Measurements from ENCODE around the gene TGM1.
A peak's percentile ranks its signal among the peaks of the same experiment; 100 is the strongest.
"Not testable (repeated sequence)": the region's sequence is repeated elsewhere in the genome, so short reads cannot be mapped to it uniquely, and the experiment has no call there.

Gene TGM1

DNA sequence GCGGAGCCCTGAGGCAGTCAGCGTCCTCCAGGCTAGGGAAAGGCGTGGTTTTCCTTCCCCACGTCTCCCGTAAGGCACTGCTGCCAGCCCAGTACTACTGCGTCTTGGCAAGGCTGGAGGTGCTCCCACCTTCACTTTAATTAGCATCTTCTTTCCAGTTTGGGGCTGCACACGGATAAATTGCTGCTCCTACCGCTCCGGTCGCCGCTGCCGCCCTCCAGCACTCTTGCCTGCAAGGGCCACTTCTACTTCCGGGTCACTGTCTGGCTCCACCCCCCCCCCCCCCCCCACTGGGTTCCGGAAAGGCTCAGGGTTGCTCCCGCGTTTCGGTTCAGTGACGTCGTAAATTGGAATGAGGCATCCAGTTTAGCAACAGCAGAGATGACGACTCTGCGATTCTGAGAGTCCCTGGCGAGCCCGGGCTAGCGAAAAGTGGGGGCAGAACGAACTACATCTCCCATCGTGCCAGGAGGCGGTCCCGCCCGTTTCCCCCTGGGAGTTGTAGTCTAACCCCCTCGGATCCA, 30.8 kb downstream of the TGM1 start, which contains the start of gene NEDD8:
Gene NEDD8, minus strand, starts transcription at position 247 of the 524 bp plus-strand sequence. Its CDS starts 100 bp downstream, at position 147.
- peak; percentile 93 for DNase-seq

GRCh38 chr14:24231263-24232120, 31.5 kb downstream of the TGM1 start:
- peak in 1 of 2 experiments; percentile 55 for DNase-seq

DNA sequence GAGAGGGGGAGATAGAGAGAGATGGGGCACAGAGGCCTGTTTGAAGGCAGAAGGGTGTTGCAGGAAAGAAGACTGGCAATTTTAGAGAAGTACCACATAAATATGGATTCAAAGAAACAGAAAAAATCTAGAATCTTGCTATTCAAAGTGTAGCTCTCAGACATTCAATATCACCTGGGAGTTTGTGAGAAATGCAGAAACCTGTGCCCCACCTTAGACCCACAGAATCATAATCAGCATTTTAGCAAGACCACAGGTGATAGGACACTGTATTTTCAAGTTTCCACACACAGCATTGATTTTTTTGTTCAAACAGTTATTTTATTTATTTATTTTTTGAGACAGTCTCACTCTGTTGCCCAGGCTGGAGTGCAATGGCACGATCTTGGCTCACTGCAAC, 34.1 kb downstream of the TGM1 start:
- no peak for DNase-seq

DNA sequence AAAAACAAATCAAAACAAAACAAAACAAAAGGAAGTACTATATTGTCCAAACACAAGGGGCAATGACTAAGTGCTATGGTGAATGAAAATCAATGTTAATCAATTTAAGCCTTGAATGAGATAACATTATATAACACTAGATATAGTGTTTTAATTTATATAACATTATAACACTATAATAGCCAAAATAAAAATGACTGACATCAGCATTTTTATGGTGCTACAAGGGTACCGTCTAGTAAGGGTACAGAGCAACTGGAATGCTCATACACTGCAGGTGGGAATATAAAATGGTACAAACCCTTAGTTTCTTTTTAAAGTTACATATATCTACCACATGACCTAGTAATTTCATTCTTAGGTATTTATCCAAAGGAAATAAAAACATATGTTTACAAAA, 36.5 kb downstream of the TGM1 start:
- DNase-seq: no peak

- no peak for DNase-seq
Observed at GRCh38 chr14:24224618-24225071, 38.3 kb downstream of the TGM1 start.

- DNase-seq: not testable (repeated sequence)
Observed at GRCh38 chr14:24222987-24223386, 40.0 kb downstream of the TGM1 start.

DNA sequence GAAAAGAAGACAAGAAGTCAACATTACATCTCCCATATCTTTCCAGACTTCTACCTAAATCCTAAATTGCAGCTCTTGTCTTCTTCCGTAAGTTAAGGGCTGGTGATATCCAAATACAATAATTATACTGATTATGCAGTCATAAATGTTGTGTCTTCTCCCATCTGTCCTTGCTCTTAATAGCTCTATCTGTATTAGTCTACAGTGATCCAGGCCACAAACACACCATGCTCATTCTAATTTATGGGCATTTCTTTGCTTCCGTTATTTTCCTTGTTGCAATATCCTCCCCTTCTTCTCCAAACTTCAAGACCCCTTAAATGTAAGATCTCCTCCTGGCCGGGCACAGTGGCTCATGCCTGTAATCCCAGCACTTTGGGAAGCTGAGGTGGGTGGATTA, 43.5 kb downstream of the TGM1 start:
- no peak for DNase-seq

DNA sequence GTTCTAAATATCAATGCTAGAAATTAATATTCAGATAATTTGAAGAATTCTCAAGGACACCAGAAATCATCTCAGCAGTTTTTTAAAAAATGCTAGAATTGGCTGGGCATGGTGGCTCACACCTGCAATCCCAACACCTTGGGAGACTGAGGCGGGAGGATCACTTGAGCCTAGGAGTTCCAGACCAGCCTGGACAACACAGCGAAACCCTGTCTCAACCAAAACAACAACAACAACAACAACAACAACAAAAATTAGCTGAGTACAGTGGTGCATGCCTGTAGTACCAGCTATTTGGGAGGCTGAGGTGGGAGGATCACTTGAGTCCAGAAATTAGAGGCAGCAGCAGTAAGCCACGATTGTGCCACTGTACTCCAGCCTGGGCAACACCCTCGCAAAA, 43.9 kb downstream of the TGM1 start:
- no peak for DNase-seq

DNA sequence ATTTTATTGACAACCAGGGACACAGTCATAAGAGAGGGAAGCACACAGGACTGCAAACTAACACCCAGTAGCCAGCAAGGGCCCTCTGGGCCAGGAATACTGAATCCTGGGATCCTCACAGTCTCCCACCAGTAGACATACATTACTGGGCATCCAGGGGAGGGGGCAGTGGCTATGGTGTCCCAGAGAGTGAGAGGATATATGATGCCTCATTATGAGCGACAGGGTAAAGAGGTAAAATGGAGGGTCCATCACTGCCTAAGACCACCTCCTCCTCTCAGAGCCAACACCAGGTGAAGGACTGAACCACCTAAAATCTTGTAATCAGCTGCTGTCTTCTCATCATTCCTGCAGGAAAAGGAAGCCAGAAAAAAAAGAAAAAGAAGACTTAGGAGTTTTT, 46.1 kb downstream of the TGM1 start:
- DNase-seq: not testable (repeated sequence)

- no peak for DNase-seq
Observed at GRCh38 chr14:24216345-24216699, 46.7 kb downstream of the TGM1 start.

DNA sequence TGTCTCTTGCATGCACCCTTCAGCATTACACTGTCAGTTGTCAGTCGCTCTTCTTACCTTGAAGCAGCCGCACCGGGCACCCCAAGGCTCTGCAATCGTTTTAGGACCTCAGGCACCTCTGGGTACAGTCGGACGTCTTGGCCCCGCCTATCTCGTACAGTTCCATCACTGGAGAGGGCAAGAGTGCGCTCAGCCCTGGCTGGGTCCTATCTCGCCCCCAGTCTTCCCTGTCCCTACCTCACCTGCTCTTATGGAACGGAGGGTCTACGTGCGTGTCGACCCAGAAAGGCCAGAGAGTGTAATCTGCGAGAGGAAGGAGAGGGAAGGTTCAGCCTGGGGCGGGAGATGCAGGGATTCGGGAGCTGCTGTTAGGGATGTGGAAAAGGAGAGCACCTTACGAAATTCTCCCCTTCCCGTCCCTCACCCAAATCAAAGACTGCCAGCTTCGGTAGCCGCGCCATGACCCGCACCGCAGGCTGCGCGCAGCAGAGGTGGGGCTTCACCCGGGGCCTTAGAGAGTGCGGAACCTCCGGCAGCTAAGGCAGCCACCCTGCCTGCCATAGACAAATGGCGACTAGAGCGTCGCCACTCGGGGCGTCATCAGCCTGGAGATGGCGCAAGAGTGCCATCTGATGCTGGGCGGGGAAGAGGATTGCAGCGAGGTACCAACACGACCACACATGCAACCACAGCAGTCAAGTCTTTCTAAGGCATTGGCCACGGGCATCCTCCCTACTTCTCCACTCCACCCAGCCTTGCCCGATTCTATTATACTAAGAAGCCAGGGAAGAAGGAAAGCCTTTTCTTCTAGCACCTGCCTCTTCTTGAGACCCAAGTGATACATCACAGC, 47.3 kb downstream of the TGM1 start, which contains the start of gene MDP1:
Gene MDP1, minus strand, starts transcription at position 572 of the 850 bp plus-strand sequence. Its CDS starts 111 bp downstream, at position 461.
- DNase-seq: peak; percentile 85 to 89

DNA sequence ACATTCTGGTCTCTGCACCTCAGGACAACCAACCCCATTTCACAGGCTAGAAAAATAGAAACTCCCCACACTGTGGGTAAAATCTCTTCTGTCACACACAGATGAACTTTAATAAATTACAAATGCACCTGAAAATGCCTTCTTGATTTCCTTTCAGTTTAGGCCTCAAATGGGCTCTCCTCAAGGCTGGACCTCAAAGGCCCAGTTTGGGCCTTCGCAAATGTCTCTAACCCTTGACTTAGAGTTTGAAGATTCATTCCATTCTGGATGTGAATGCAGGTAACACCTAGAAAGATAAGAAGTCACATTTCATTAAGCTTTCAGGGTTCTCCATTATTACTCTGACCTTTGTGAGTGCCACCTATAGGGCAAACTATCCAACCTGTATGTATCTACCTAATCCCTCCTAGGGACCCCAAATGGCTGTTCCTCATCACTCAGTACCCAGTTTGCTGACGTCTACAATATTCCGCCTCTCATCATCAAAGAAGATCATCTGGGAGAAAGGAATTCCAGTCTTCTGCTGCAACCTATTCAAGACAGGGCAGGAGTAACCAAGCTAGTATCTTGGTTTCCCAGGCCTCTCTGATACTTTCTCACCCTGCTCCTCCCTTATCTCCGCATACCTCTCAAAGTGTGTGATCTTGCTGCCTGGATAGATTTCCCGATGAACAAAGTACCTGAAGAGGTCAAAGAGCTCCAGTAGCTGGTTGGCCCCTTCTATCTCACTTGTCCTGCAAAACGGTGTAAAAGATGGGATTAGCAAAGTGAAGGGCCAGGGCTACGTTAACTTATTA, 48.9 kb downstream of the TGM1 start:
- no peak for DNase-seq

GRCh38 chr14:24212924-24213865, 49.8 kb downstream of the TGM1 start, which contains the start of gene CHMP4A:
CHMP4A (minus strand) TSS chr14:24213488; CDS start chr14:24213439, 49 bp downstream.
- DNase-seq: peak; percentile 96 to 97

GRCh38 chr14:24211311-24211710, 51.7 kb downstream of the TGM1 start:
- no peak for DNase-seq

DNA sequence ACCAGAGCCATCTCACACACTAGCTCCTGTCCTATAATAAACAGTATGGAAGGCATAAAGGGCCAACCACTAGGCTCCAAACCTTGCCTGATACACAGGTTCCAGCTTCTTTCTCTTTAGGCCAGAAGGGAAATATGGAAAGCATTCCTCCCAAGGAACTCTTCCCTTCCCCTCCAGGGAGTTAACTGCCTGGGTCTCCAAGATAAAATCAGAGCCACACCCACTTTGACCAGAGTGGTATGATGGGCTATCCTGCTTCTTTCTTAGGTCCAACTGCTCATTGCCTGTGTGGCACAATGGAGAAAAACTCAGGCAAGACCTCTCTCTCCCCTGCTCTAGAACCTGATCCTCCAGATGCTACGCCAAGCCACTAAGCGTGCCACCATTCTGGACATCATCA, 55.4 kb downstream of the TGM1 start:
- no peak for DNase-seq

DNA sequence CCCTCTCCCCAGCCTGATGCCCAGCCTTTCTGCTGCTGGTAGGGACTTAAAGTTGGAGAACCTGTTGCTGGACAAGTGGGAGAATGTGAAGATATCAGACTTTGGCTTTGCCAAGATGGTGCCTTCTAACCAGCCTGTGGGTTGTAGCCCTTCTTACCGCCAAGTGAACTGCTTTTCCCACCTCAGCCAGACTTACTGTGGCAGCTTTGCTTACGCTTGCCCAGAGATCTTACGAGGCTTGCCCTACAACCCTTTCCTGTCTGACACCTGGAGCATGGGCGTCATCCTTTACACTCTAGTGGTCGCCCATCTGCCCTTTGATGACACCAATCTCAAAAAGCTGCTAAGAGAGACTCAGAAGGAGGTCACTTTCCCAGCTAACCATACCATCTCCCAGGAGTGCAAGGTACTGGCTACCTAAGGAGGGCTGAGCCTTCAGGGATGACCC, 55.8 kb downstream of the TGM1 start:
- DNase-seq: no peak

- DNase-seq: no peak
Observed at GRCh38 chr14:24206260-24207103, 56.5 kb downstream of the TGM1 start.

DNA sequence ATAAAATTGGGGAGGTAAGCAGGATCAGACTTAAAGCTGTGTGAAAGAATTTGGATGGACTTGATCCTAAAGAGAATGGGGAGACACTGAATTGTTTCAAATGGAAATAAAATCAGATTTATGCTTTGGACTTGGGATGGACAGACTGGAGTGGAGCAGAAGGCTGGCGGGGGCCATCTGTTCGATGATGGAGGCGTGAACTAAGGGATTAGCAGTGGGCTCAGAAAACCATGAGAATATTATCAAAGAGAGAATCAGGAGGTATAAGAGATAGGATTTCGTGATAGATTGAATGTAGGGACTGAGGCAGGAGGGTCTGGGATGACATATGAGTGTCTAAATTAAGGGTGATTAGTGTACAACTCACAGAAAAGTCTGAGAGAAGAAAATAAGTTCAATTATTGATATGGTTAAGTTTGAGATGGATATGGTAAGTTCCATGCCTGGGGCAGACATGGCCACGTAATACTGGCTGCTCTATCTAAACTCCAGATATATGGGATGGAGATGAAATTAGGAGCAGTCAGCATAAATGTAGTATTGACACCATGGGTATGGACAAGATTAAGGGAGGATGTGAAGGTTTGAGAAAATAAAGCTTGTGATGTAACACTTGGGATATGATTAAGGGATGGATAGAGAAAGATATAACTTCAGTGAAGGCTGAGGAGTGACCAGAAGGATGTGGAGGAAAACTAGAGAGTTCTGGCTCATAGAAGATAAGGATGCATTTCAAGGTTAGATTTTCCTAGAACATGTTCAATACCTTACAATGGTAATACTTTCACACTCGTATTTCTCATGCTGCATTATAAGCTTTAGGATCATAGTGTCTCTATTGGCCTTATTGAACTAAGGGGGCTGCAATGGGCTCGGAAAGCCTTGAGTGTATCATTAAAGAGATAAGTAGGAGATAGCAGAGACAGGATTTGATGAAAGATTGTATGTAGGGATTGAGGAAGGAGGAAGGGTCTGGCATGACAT, 58.5 kb downstream of the TGM1 start:
- DNase-seq: no peak
